ENCODE measurements around the gene ALX4.

Gene ALX4

GRCh38 chr11:44257338-44258189 lies 52.4 kb downstream of the ALX4 start:
- H3K4me3 ChIP-seq (ENCODE audit: low read depth in 1 of 2, low read length in 2 of 2): no peak overlapping the region
- peak; percentile 50; the same call in 2 of the 3 replicates for ATAC-seq (ENCODE audit: insufficient read depth, low read depth)
- H4K20me1 ChIP-seq (ENCODE audit: insufficient read depth, low read length): 0 out of 2 replicates have a peak, but pooled peaks cover 2% of the 10 kb centered on the region
- no peaks in the 10 kb centered on the region for H3K4me1 ChIP-seq (ENCODE audit: insufficient read depth, low read length)
- H3K27ac ChIP-seq (ENCODE audit: low read length): no peak overlapping the region
- H3K4me2 ChIP-seq (ENCODE audit: insufficient read depth, low read length): no peak overlapping the region
- peaks cover 10% of the 10 kb centered on the region for H3K9me3 ChIP-seq (ENCODE audit: insufficient read depth, low read length, severe bottlenecking)
- H3K27me3 ChIP-seq (ENCODE audit: insufficient read depth, low read length, poor library complexity): no peaks in the 10 kb centered on the region
- no peaks in the 10 kb centered on the region for H3K79me2 ChIP-seq (ENCODE audit: insufficient read depth, low read length)
- no peak for DNase-seq
- no peaks in the 10 kb centered on the region for H3K36me3 ChIP-seq (ENCODE audit: insufficient read depth, low read length)
- no peak overlapping the region for H2AFZ ChIP-seq (ENCODE audit: low read depth, low read length)
- H3K9ac ChIP-seq (ENCODE audit: low read depth, low read length): no peak overlapping the region
- TF ChIP-seq CTCF (IDR thresholded peaks at IDR 0.05; ENCODE audit: borderline replicate concordance, extremely low read depth, low read length, poor library complexity, severe bottlenecking) (no peak), EZH2 (IDR thresholded peaks at IDR 0.05; ENCODE audit: borderline replicate concordance, low read depth, low read length, severe bottlenecking) (no peak)

GRCh38 chr11:44256673-44257291 lies 53.2 kb downstream of the ALX4 start:
- H3K4me1 ChIP-seq (ENCODE audit: insufficient read depth, low read length): no peaks in the 10 kb centered on the region
- H3K9ac ChIP-seq (ENCODE audit: low read depth, low read length): no peak overlapping the region
- no peaks in the 10 kb centered on the region for H3K79me2 ChIP-seq (ENCODE audit: insufficient read depth, low read length)
- H2AFZ ChIP-seq (ENCODE audit: low read depth, low read length): no peak overlapping the region
- DNase-seq: no peak
- H4K20me1 ChIP-seq (ENCODE audit: insufficient read depth, low read length): 0 out of 2 replicates have a peak, but pooled peaks cover 2% of the 10 kb centered on the region
- H3K9me3 ChIP-seq (ENCODE audit: insufficient read depth, low read length, severe bottlenecking): peaks cover 12% of the 10 kb centered on the region
- ATAC-seq (ENCODE audit: insufficient read depth, low read depth): no peak
- no peak overlapping the region for H3K27ac ChIP-seq (ENCODE audit: low read length)
- no peaks in the 10 kb centered on the region for H3K27me3 ChIP-seq (ENCODE audit: insufficient read depth, low read length, poor library complexity)
- no peak overlapping the region for H3K4me2 ChIP-seq (ENCODE audit: insufficient read depth, low read length)
- H3K4me3 ChIP-seq (ENCODE audit: low read depth in 1 of 2, low read length in 2 of 2): no peak overlapping the region
- no peaks in the 10 kb centered on the region for H3K36me3 ChIP-seq (ENCODE audit: insufficient read depth, low read length)
- TF ChIP-seq EZH2 (IDR thresholded peaks at IDR 0.05; ENCODE audit: borderline replicate concordance, low read depth, low read length, severe bottlenecking) (no peak), CTCF (IDR thresholded peaks at IDR 0.05; ENCODE audit: borderline replicate concordance, extremely low read depth, low read length, poor library complexity, severe bottlenecking) (no peak)

- TF ChIP-seq CTCF (IDR thresholded peaks at IDR 0.05; ENCODE audit: borderline replicate concordance, extremely low read depth, low read length, poor library complexity, severe bottlenecking): no peak
- H3K36me3 ChIP-seq (ENCODE audit: insufficient read depth, low read length): no peaks in the 10 kb centered on the region
- H2AFZ ChIP-seq (ENCODE audit: low read depth, low read length): no peak overlapping the region
- H4K20me1 ChIP-seq (ENCODE audit: insufficient read depth, low read length): 0 out of 2 replicates have a peak, but pooled peaks cover 2% of the 10 kb centered on the region
- no peak for ATAC-seq (ENCODE audit: insufficient read depth, low read depth)
- H3K9me3 ChIP-seq (ENCODE audit: insufficient read depth, low read length, severe bottlenecking): peaks cover 12% of the 10 kb centered on the region
- H3K27ac ChIP-seq (ENCODE audit: low read length): no peak overlapping the region
- no peaks in the 10 kb centered on the region for H3K27me3 ChIP-seq (ENCODE audit: insufficient read depth, low read length, poor library complexity)
- H3K4me3 ChIP-seq (ENCODE audit: low read depth in 1 of 2, low read length in 2 of 2): no peak overlapping the region
- no peak overlapping the region for H3K4me2 ChIP-seq (ENCODE audit: insufficient read depth, low read length)
- H3K79me2 ChIP-seq (ENCODE audit: insufficient read depth, low read length): no peaks in the 10 kb centered on the region
- DNase-seq: no peak
- no peak overlapping the region for H3K9ac ChIP-seq (ENCODE audit: low read depth, low read length)
- no peaks in the 10 kb centered on the region for H3K4me1 ChIP-seq (ENCODE audit: insufficient read depth, low read length)
These were observed 54.4 kb downstream of the ALX4 start for GRCh38 chr11:44255406-44256071.

Data from DND-41 (cell line).